NCI-H128 (cell line): ENCODE measurements around the gene SVBP.
A peak's percentile ranks its signal among the peaks of the same experiment; 100 is the strongest.

Experiments used
- DNase-seq: peaks from one replicate; lab custom pipeline; 2025; ENCODE audit not compliant: unreplicated experiment; lab: John Stamatoyannopoulos, UW

SVBP gene

DNA sequence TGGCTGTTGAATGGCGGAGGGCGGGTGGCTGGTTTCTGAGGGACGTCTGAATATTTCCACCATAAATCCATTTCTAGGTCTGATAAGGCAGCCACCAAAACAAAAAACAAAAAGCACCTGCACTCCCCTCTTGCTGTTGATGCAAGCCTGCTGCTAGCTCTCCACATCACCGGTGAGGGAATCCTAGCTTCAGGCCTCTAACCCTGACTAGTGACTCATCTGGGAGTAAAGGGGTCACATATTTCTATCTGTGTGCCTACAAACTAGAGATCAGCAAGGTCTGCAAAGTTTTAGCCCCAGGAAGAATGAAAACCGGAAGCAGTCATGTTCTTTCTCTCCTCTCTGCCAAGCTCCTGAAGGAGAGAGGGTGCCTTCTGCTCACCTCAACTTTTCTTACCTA is 10.6 kb downstream of the SVBP start:
- no peak for DNase-seq

DNA sequence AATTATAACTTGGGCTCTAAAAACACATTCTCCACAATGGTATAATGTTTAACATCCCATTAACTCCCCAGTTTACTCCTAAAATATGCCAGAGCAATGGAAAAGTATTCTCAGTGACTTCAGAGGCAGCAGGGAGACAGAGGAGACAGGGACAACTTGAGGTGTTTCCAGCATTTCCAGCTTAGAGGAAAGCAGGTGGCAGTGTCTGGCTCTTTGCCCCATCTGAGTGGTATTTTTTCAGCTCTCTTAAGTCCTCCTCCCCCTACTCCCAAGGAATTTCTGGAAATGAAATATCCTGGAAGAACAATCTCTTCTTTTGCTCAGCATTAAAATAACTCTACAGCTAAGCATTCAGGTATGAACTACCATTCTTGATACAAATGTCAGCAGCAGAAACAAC is 11.0 kb downstream of the SVBP start:
- no peak for DNase-seq

DNA sequence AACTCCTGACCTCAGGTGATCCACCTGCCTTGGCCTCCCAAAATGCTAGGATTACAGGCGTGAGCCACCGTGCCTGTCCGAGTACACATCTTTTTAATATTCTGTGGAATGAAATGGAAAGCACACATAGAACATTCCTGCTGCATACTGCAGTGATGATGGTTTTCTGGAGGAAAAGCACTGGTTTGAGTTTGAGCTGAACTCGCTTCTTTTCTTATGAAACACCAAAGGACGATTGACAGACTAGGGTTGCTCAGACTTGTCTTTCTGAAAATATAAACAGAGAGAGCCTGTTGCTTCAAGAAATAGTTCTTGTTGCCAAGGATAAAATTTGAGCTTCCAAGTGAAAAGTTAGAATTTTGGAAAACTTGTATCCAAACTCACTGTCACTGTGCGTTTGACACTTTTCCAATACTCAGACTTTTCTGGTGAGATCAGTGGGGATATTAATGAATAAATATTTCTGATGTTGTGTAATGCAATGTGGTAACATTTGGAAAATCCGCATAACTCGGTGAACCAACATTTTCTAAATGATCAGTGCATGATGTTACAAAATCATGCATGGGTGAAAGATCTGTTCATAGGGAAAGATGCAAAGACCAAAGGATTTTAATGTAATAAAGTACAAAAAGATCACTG is 15.2 kb downstream of the SVBP start:
- DNase-seq, result no peak

DNA sequence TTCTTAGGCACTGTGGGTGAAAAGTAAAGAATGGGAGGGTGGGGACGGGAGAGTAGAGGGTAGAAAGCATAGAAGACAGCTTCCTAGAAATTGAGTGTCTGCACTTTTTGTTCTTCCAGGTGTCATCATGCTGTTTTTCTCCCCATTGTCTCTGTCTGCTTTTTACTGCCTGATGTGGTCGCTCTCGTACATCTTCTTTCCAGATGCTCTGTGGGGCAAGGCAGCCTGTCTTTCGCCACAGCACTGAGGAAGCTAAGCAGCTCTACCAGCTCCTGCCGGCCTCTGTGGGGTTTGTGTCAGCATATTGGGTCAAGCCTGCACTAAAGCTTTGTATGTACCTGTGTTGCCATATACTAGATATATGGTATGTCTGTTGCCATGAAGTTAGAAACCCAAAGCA is 19.2 kb downstream of the SVBP start:
- no peak for DNase-seq

DNA sequence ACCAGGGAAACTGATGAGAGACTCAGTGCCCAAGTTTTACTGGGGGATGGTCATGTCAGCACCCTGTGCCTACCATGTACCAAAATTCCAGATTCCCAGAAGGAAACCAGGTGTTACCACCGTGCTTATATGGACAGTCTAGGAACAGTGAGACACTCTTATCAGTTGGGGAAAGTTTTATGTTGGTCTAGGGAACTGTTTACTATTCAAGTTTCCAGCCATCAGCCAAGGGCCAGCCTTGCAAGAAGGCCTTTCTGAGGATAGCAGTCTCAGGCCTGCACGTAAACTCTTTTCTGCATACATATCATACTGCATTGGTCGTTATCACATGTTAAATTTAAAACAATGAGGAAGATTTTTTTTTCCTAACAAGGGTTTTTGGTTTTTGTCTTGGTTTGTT is 19.8 kb downstream of the SVBP start:
- DNase-seq, result no peak

DNA sequence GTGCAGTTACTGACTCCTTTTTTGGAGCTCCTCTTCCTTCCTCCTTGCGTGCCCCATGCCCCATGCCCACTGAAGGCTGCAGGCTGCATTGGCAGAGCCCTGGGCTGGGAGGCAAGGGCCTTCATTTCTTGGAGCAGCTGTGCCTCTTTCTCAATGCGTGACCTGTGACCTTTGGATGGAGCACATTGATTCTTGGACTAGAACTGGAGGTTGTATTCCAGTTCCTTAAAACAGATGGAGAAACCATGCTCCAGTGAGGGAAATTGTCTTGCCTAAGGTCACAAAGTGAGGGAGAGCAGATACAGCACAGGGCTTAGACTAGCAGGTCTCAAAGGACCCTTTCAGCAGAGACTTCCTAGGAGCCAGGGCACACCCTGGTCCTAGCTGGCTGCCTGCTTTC is 23.4 kb downstream of the SVBP start:
- no peak for DNase-seq

DNA sequence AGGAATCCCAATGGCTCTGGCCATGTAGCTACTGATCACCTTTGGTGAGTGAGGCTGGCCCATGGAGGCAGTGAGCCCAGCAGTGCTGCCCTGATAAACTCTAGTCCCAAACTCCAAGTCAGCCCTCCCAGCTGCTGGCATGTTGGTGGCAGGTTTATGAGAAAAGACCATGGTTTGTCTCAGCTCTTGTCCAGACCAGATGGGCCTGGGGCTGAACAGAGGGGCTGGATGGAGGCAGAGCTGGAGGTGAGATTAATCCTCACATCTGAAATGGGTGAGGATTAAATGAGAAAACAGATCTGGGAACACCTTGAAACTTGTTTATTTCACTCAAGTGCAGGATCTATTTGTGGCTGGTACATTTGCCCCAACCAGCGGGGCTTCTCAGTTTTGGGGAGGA is 29.2 kb downstream of the SVBP start:
- DNase-seq, result no peak

DNA sequence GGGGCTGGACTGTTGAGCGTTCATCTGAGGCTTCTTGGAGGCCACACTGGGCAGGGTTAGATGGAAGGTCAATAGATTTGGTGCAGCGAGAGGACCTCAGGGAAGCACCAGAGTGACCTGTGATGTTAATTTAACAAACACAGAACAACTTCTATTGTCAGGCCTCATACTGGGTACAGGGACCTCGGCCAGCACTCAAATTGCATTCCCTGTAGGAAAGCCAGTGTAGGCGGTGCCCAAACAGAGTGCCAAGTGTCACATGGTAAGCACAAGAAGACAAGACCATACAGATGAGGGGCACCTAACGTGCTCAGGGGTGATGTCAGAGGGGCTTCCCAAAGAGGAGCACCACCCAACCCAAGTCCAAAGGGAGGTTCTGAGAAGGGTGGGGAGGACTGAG is 31.1 kb downstream of the SVBP start:
- no peak for DNase-seq

DNA sequence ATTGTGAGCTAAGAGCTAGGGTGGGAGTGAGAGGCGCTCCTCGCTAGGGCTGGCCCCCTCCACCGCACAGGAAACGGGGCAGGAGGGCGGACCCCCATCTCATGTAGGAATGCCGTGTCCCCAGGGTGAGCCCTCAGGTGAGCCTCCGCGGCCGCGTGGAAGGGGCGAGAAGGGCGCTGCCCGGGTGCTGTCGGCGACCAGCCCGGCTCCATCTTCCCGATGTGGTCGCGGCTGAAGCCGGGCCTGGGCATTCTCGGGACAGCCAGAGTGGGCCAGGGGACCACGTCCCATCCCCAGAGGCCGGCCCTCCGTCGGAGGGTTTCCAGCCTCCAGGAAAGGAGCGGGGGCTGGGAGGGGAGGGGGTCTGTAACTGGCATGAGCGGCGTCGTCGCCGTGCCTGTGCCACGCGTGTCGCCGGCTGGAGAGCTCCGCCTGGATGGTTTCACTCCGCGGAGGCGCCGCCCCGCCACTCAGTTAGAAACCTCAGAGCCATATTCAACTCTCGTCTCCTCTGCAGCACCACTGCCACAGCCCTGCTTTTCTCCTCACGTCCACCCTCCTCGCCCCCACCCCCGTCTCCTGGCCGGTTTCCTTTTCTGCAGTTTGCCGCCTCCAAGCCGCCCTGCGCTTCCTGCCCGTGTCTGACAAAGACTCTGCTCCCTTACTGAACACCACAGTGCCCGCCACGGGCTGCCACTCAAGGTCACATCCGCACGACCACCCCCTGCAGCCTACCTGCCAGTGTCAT is 32.1 kb downstream of the SVBP start, which contains the start of gene TMEM269:
TSS of gene TMEM269 (plus strand) at position 46 of the 748 bp plus-strand sequence. CDS start 4,903 bp downstream, outside the sequence.
- no peak for DNase-seq

DNA sequence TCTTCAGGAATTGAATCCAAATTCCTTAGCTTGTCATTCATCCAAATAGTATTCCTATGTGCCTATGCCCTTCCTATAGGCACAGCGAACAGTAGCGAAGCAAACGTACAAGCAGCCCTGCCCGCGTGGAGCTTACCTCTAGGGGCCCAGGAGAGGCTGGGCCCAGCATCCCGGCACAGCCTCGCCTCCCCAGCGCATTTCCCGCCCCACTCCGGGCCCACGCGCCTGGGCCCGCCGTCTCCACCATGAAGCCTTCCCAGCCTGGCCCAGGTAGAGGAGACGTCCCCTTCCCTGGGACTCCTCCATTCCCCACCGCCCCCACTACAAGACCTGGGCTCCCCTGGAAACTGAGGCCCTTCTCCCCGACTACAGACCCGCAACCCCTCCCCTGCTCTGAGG is 32.7 kb downstream of the SVBP start:
- no peak for DNase-seq

DNA sequence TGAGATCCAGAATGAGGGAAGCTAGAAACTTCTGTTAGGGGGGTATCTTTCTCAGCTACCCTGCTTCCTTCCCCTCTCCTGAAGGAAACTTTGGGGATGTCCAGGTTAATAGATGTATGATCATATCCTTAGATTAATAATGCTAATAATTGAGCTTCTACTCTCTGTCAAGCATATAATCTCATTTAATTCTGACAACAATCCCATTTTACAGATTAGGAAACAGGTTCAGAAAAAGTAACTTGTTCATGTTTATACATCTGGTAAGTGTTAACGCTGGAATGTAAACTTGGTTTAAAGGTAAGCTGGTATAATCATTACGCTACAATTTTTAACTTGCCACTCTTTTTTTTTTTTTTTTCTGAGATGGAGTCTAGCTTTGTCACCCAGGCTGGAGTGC is 34.1 kb downstream of the SVBP start:
- no peak for DNase-seq

DNA sequence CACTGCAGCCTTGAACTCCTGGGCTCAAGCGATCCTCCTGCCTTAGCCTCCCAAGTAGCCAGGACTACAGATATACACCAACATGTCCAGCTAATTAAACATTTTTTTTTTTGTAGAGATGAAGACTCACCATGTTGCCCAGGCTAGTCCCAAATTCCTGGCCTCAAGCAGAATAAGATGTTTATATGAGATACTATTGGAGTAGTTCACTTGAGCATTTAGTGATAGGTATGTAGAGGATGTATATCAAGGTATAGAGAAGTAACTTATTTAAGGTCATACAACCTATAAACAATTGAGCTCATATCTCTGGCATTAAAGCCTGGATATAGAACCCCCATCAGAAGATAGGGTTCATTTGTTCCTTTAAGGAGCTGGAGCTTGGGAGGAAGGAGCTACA is 37.0 kb downstream of the SVBP start:
- no peak for DNase-seq

DNA sequence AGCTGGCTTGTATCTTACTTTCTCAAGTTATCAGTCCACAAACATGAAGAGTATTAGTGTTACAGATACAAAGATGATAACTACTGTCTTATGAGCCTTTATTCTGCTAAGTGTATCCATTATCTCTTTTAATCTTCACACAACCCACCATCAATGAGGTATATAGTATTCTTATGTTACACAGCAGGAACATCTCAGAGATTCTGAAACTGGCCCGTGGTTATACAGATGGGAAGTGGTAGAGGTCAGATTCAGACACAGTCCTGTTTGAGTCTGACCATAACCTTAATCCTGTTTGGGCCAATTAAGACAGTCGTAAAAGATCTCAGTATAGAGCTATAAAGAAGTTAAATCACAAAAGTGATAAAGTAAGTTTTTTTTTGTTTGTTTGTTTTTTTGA is 37.5 kb downstream of the SVBP start:
- no peak for DNase-seq

DNA sequence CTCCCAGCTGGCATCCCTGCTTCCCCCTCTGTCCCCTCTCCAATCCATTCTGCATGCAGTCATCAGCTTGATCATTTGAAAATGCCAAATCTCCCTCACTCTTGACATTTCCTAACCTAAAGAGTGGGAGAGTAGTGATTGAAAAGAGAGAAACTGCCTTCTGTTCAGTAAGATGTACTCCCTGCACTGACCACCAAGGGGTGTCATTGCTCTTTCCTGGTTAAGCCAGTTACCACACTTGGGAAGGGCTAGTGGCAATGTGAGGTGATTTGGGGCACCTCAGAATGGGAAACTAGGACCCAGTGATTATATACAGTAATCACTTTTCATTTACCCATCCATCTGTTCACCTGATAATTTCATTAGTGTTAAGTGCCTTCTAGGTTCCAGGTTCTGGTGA is 39.3 kb downstream of the SVBP start:
- DNase-seq, result peak; percentile 45

DNA sequence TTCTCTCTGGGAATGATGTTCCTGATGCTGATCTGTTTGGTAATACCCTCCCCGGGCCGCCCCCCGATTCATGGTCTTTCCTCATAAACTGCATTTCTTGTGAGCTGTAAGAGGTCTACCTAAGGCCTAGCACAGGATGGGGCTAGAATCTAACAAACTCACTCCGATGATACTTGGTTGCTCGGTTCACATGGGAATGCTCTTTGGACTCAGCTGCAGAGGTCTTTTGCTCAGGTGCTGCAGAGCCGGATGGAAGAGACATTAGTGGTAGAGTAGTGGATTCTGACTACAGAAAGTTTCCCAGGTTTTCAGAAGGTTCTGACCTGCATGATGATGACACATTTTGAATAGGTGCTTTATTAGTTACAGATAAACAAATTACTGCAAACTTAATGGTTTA is 40.7 kb downstream of the SVBP start:
- DNase-seq, result no peak

DNA sequence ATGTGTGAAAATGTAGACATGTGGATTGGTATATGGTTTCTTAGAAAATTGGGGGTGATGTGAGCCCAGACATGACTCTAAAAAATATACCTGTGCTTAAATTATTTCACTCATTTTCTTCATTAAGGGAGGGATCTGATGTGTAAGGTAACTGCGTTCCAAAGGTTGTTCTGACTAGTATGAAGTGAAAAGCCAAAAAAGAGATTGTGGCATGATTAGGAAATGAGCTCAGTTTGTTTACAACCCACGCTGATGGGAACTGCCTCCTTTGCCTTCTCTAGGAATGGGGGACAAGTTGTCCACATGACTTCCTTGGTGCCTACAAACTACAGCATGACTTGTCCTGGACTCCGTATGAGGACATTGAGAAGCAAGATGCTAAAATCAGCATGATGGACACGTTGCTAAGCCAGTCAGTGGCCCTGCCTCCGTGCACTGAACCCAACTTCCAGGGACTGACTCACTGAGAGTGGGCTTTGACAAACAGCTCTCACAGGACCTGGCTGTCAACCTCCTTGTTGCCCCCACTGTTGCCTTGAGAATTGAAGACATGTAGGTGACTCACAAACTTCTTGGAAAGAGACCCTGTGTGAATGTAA is 42.2 kb downstream of the SVBP start:
- no peak for DNase-seq

DNA sequence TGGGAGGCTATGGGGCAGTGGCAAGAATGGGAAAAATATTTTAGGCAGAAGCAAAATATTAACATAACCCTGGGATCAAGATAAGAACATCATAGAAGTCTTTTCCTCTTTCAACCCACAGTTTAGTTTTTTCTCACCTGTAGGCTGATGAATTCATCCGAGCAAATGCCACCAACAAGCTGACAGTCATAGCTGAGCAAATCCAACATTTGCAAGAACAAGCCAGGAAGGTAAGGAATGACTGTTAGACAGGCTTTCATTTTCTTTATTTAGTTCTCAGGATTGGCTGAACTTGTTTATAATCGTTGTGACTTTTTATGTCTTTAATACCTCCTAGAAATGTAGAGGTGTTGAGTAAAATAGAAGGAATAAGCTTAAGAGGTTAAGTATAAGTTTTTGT is 43.8 kb downstream of the SVBP start:
- DNase-seq, result no peak

DNA sequence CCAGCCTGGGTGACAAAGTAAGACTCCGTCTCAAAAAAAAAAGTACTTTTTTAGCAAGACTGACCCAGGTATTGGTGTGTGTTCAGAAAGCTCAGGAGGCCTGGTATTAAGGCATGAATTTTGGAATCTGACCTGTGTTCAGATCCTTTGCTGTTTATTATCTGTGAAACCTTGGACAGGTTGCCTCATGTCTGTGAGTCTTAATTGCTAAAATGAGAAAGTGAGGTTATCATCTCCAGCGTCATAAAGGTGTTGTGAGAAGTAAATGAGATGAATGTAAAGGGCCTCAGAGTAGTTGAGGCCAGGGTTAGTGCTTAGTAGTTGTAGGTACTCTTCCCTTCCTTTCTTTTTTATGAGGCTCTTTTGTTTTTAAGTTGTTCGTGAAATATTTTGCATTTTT is 47.4 kb downstream of the SVBP start:
- no peak for DNase-seq

DNA sequence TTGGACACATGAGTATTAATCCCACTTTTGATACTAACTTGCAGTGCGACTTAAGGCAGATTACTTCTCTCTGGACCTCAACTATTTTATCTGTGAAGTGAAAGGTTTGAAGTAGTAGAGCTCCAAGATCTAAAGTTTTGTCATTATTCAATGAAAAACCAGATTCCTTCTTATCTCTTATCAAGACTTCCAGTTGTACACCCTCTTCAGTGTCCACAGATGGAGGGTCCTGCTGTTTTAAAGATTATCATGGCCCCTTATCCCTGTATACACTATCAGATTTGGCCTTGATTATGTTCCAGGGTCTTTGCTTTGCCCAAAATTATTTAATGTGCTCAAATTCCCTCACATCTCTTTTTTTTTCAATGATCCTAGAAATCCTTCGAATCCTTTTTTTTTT is 49.0 kb downstream of the SVBP start:
- no peak for DNase-seq

DNA sequence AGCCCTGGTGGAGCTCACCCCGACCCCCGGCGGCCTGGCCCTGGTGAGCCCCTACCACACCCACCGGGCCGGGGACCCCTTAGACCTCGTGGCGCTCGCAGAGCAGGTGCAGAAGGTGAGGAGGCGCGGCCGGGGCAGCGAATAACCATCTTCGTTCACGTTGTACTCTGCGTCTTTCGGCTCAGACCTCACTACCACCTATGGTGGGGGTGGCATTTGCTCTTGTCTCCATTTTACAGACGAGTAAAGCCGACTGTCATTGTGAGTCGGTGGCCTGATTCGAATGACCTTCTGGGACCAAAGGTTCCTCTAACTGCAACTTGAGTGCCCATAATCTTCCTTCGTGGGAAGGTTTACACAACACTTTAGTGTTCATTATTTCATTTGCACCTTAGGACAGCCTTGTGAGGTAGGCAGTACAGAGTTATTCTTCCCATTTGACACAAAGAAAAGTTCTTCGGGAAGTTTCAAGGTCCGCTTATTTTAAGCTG is 49.6 kb downstream of the SVBP start:
- no peak for DNase-seq

DNA sequence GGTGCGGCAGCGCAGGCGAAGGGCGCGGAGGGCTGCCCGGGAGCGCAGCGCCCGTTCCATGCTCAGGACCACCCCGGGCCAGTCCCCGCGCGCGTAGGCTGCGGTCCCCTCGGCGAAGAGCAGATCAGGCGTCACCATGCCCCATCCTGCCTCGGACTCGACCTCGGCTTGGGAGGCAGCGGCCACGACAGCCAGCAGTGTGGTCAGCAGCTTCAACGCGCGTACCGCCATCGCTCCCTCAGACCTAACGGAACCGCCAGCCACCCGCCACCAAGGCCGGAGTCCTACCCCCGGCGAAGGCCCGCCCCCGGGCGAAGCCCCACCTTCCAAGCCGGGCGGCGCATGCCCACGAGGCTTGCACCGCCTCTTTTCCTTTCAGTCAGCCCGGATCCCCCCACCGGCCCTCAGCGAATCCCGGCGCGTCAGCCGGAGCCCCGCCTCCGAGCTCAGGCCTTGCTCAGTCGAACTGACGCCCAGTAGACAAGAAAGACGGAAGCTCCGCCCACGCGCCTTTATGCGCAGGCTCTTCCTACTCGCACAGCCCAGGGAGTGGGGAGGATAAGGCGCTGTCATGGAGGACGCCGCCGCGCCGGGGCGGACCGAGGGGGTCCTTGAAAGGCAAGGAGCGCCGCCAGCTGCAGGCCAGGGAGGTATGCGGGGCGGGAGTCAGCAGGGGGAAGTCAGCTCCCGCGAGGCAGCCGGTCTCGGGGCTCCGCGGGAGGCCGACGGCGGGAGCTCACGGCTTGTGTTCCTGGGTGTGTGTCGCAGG is 50.3 kb downstream of the SVBP start, which contains the start of the genes C1orf50 and P3H1:
TSS of gene C1orf50 (plus strand) at position 509 of the 769 bp plus-strand sequence. CDS start at position 572, 63 bp downstream.
TSS of gene P3H1 (minus strand) at position 288 of the 769 bp plus-strand sequence. CDS start at position 231, 57 bp downstream.
- peak; percentile 100 for DNase-seq
